ENCODE data around the gene CORO2B.
"Not testable (repeated sequence)": the region's sequence is repeated elsewhere in the genome, so short reads cannot be mapped to it uniquely, and the experiment has no call there.

The CORO2B gene

GRCh38 chr15:68679961-68680371 lies 101.2 kb downstream of the CORO2B start:
- no peak for DNase-seq

- not testable (repeated sequence) for DNase-seq
These were observed 102.0 kb downstream of the CORO2B start for GRCh38 chr15:68680756-68681155.

- DNase-seq: no peak
These were observed 103.0 kb downstream of the CORO2B start for GRCh38 chr15:68681836-68682235.

GRCh38 chr15:68682330-68682729 lies 103.5 kb downstream of the CORO2B start:
- no peak for DNase-seq

- peak; percentile 38 for DNase-seq
These were observed 104.2 kb downstream of the CORO2B start for GRCh38 chr15:68683026-68683425.

GRCh38 chr15:68683551-68683950 lies 104.8 kb downstream of the CORO2B start:
- DNase-seq: peak; percentile 10

- DNase-seq: peak; percentile 26
These were observed 105.7 kb downstream of the CORO2B start for GRCh38 chr15:68684476-68684875.

- DNase-seq: peak; percentile 20
These were observed 108.4 kb downstream of the CORO2B start for GRCh38 chr15:68687136-68687735.

- peak; percentile 95 for DNase-seq
These were observed 112.9 kb downstream of the CORO2B start for GRCh38 chr15:68691705-68692104.

- DNase-seq: no peak
These were observed 114.3 kb downstream of the CORO2B start for GRCh38 chr15:68693071-68693470.

GRCh38 chr15:68694111-68694510 lies 115.3 kb downstream of the CORO2B start:
- no peak for DNase-seq

GRCh38 chr15:68695061-68695595 lies 116.3 kb downstream of the CORO2B start:
- no peak for DNase-seq

GRCh38 chr15:68696414-68697363 lies 117.9 kb downstream of the CORO2B start:
- no peak for DNase-seq

GRCh38 chr15:68697711-68698690 lies 119.2 kb downstream of the CORO2B start:
- no peak for DNase-seq

GRCh38 chr15:68698708-68699107 lies 119.9 kb downstream of the CORO2B start:
- no peak for DNase-seq

- no peak for DNase-seq
These were observed 120.5 kb downstream of the CORO2B start for GRCh38 chr15:68699124-68699880.

- DNase-seq: no peak
These were observed 121.2 kb downstream of the CORO2B start for GRCh38 chr15:68699881-68700454.

- DNase-seq: peak; percentile 89
These were observed 121.8 kb downstream of the CORO2B start for GRCh38 chr15:68700455-68701123.

- no peak for DNase-seq
These were observed 123.1 kb downstream of the CORO2B start for GRCh38 chr15:68701886-68702285.

- DNase-seq: peak; percentile 63
These were observed 125.8 kb downstream of the CORO2B start for GRCh38 chr15:68704496-68705021.

GRCh38 chr15:68706256-68706655 lies 127.5 kb downstream of the CORO2B start:
- no peak for DNase-seq
